Hepatocyte (in vitro differentiated cells): Measurements from ENCODE around the gene WNK2. TPM values are rescaled to one million over a fixed set of nuclear protein-coding genes. Genes with fewer than 3 reads are reported as not detected.

Source experiments
- DNase-seq: peaks from one replicate; pipeline ENCODE4 v3.0.0-alpha.2; 2016; ENCODE audit warnings: low spot score
- H2AFZ ChIP-seq: fragments of 200-600 bp; sonication (generic); 2 replicates; pipeline ENCODE4 v1.6.0; 2016; ENCODE audit warnings: antibody characterized with exemption, mild to moderate bottlenecking
- H3K27ac ChIP-seq: fragments of 200-600 bp; sonication (generic); 2 replicates; pipeline ENCODE4 v1.5.1; 2016; ENCODE audit warnings: mild to moderate bottlenecking
- H3K27me3 ChIP-seq: fragments of 200-600 bp; sonication (generic); 2 replicates; pipeline ENCODE4 v1.6.1; 2016
- H3K36me3 ChIP-seq: fragments of 200-600 bp; sonication (generic); replicated peaks from 2 replicates; pipeline ENCODE4 v1.5.1; 2016; ENCODE audit warnings: low read depth; ENCODE audit not compliant: insufficient read depth
- H3K4me1 ChIP-seq: fragments of 200-600 bp; sonication (generic); 2 replicates; pipeline ENCODE4 v1.5.1; 2016; ENCODE audit warnings: mild to moderate bottlenecking, moderate library complexity; ENCODE audit not compliant: insufficient read depth
- H3K4me2 ChIP-seq: fragments of 200-600 bp; sonication (generic); 2 replicates; pipeline ENCODE4 v1.6.0; 2016
- H3K4me3 ChIP-seq: fragments of 200-600 bp; sonication (generic); 2 replicates; pipeline ENCODE4 v1.5.1; 2016; ENCODE audit warnings: mild to moderate bottlenecking
- H3K79me2 ChIP-seq: fragments of 200-600 bp; sonication (generic); 2 replicates; pipeline ENCODE4 v1.6.0; 2017; ENCODE audit warnings: mild to moderate bottlenecking
- H3K9me2 ChIP-seq: fragments of 200-600 bp; sonication (generic); replicated peaks from 2 replicates; pipeline ENCODE4 v1.6.0; 2017; ENCODE audit warnings: mild to moderate bottlenecking; ENCODE audit not compliant: insufficient read depth
- H3K9me3 ChIP-seq: fragments of 200-600 bp; sonication (generic); 2 replicates; pipeline ENCODE4 v1.5.1; 2016; ENCODE audit warnings: low read depth, mild to moderate bottlenecking
- H4K20me1 ChIP-seq: fragments of 200-600 bp; sonication (generic); 2 replicates; pipeline ENCODE4 v1.6.0; 2016; ENCODE audit warnings: mild to moderate bottlenecking; ENCODE audit not compliant: insufficient read depth, poor library complexity, severe bottlenecking
- EZH2 ChIP-seq: fragments of 200-600 bp; sonication (generic); IDR thresholded peaks from 2 replicates; pipeline ENCODE4 v1.6.1; 2016; ENCODE audit warnings: antibody characterized with exemption, mild to moderate bottlenecking, borderline replicate concordance
- EZH2phosphoT487 ChIP-seq: fragments of 200-600 bp; sonication (generic); IDR thresholded peaks from one replicate; pipeline ENCODE4 v1.6.1; 2018; ENCODE audit warnings: antibody characterized with exemption, mild to moderate bottlenecking, low read depth, moderate library complexity; ENCODE audit not compliant: unreplicated experiment, severe bottlenecking
- WGBS: methylation state at CpG from one replicate; pipeline ENCODE4 v1.1.6; 2016; ENCODE audit warnings: low lambda C conversion rate; ENCODE audit errors: missing lambda C conversion rate; 5-methylcytosine and 5-hydroxymethylcytosine counted together
- polyA plus RNA-seq: library from polyadenylated mRNA; unstranded; fragments of >200 nt; fragmentation: Nextera tagmentation; extraction: Ambion mirVana; gene quantifications from 2 replicates; pipeline ENCODE4 v1.2.1, GENCODE V29; 2016
- total RNA-seq: library from RNA; depleted of rRNA; stranded (reverse); fragments of >200 nt; gene quantifications from 2 replicates; pipeline ENCODE4 v1.2.3, GENCODE V29; 2014
- TF ChIP-seq, protein P1 (sequence below): fragments of 200-600 bp; sonication (generic); IDR thresholded peaks from 2 replicates; pipeline ENCODE4 v1.5.1; 2016; ENCODE audit warnings: antibody characterized with exemption, mild to moderate bottlenecking; ENCODE audit not compliant: poor library complexity

Gene WNK2
- total and polyA plus RNA-seq, 2 experiments from 2014 or later, result 8.9 to 13.5 TPM

DNA sequence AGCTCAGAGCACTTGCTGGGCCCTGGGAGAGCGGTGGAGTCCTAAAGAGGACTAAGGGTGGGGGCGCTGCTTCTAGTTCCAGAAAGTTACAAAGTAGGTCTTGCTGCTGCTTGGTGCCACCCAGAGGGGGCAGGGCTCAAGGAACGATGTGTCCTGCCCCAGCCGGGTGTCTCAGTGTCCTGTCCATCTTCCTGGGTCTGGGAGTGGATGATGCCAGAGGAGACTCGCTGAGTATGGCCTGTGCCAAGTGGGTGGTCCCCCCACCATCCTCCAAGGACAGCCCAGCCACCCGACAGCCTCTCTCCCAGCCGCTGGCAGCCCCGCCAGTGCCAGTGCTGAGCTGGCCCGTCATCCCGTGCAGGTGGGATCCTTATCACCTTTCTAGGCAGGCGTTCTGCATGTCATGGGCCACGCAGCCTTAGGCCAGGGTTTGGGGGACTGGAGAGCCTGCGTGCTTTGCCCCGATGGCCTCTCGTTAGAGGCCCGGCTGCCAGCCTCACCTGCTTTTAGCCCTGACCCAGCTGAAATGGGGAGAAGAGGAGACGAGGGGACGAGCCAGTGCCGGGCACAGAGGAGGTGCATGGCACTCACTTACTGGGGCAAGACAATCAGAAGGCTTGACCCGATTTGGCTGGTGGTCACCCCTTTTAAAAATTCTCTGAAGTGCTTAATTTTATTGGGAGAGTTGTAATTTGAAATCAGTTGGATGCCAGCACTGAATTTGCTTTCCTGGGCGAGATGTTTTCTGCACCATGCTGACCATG lies 5.6 kb downstream of the WNK2 start:
- no peaks in the 10 kb centered on the region for H3K9me2 ChIP-seq
- H3K9me3 ChIP-seq, result no peaks in the 10 kb centered on the region
- no peaks in the 10 kb centered on the region for H3K79me2 ChIP-seq
- WGBS, result 96% methylated on average over 21 of the region's 21 CpGs
- no peaks in the 10 kb centered on the region for H3K36me3 ChIP-seq
- H3K4me3 ChIP-seq, result no peak overlapping the region
- H3K27me3 ChIP-seq, result peaks cover 1% of the 10 kb centered on the region
- TF ChIP-seq EZH2 (no peak), EZH2phosphoT487 (no peak)
- TF ChIP-seq, protein P1, sequence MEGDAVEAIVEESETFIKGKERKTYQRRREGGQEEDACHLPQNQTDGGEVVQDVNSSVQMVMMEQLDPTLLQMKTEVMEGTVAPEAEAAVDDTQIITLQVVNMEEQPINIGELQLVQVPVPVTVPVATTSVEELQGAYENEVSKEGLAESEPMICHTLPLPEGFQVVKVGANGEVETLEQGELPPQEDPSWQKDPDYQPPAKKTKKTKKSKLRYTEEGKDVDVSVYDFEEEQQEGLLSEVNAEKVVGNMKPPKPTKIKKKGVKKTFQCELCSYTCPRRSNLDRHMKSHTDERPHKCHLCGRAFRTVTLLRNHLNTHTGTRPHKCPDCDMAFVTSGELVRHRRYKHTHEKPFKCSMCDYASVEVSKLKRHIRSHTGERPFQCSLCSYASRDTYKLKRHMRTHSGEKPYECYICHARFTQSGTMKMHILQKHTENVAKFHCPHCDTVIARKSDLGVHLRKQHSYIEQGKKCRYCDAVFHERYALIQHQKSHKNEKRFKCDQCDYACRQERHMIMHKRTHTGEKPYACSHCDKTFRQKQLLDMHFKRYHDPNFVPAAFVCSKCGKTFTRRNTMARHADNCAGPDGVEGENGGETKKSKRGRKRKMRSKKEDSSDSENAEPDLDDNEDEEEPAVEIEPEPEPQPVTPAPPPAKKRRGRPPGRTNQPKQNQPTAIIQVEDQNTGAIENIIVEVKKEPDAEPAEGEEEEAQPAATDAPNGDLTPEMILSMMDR, result no peak
- DNase-seq, result no peak
- no peak overlapping the region for H3K4me2 ChIP-seq
- no peak overlapping the region for H2AFZ ChIP-seq
- H3K27ac ChIP-seq, result no peak overlapping the region
- H4K20me1 ChIP-seq, result no peaks in the 10 kb centered on the region
- peaks cover 14% of the 10 kb centered on the region for H3K4me1 ChIP-seq

DNA sequence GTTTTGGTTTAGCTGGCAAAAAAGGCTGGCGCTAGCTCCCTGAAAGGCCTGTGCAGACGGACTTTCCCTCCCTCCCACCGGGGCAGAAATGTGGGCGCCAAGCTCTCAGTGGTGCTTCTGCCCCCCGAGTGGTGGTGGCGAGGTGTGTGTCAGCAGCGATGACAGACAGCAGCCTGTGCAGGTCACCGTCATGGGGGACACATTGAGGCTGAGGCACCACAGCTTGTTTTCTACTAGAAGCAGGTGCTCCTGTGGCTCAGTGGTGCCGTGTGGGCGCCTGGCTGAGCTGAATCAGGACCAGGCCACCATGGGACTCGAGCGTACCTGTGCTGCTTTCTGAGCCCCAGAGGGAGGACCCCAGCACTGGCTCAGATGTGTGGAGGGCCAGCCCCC lies 6.2 kb downstream of the WNK2 start:
- no peak overlapping the region for H2AFZ ChIP-seq
- no peaks in the 10 kb centered on the region for H3K9me3 ChIP-seq
- no peak for TF ChIP-seq EZH2phosphoT487
- TF ChIP-seq, protein P1, result no peak
- no peak for TF ChIP-seq EZH2
- peaks cover 14% of the 10 kb centered on the region for H3K4me1 ChIP-seq
- H4K20me1 ChIP-seq, result no peaks in the 10 kb centered on the region
- DNase-seq, result no peak
- no peaks in the 10 kb centered on the region for H3K9me2 ChIP-seq
- H3K27me3 ChIP-seq, result no peaks in the 10 kb centered on the region
- H3K4me2 ChIP-seq, result no peak overlapping the region
- WGBS, result 90% methylated on average over 12 of the region's 12 CpGs
- H3K36me3 ChIP-seq, result no peaks in the 10 kb centered on the region
- no peaks in the 10 kb centered on the region for H3K79me2 ChIP-seq
- no peak overlapping the region for H3K27ac ChIP-seq
- no peak overlapping the region for H3K4me3 ChIP-seq

DNA sequence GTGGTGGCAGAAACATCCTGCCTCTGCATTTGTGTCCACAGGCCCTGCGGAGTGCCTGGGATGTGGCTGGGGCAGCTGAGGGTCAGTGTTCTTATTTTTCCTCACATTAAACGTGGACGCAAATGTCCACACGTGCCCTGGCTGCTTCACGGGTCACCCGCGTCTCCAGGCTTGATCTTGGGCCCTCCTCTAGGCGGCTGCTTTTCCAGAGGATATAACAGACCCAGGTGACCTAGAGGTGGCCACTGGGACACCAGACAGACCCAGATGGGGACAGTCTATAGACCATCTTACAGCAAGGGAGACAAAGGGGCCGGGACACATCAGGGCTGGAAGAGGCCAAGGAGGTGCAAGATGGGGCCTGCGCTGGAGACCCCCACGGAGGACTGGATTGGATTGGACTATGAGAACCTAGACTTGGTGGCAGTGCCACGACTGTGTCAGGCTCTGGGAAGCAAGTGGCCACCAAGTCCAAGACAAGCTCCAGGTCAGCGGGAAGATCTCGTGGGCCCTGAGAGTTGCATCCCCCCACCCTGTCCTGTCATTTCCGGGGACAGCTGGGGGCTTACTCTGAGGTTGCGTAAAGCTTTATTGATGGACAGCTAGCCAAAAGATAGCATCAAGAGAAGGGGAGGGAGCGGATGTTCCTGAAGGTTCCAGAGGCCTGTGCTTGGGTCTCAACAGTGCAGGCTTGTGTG lies 6.9 kb downstream of the WNK2 start:
- H3K27me3 ChIP-seq, result no peaks in the 10 kb centered on the region
- no peaks in the 10 kb centered on the region for H3K36me3 ChIP-seq
- H3K4me3 ChIP-seq, result no peak overlapping the region
- TF ChIP-seq EZH2phosphoT487, result no peak
- TF ChIP-seq, protein P1, result no peak
- TF ChIP-seq EZH2, result no peak
- WGBS, result 91% methylated on average over 17 of the region's 17 CpGs
- no peak for DNase-seq
- no peak overlapping the region for H3K27ac ChIP-seq
- peaks cover 14% of the 10 kb centered on the region for H3K4me1 ChIP-seq
- H2AFZ ChIP-seq, result no peak overlapping the region
- H3K9me3 ChIP-seq, result no peaks in the 10 kb centered on the region
- no peak overlapping the region for H3K4me2 ChIP-seq
- H3K79me2 ChIP-seq, result no peaks in the 10 kb centered on the region
- H3K9me2 ChIP-seq, result no peaks in the 10 kb centered on the region
- H4K20me1 ChIP-seq, result no peaks in the 10 kb centered on the region
